Astrocyte (in vitro differentiated cells and primary cell): ENCODE results near the gene CTSS. TPM values are rescaled to one million over a fixed set of nuclear protein-coding genes. Genes with fewer than 3 reads are reported as not detected.

ENCODE experiments used
- DNase-seq: peaks from one replicate; pipeline ENCODE4 v3.0.0-alpha.2; 2010; ENCODE audit warnings: low read depth
- FAIRE-seq: peaks from 2 replicates; lab custom pipeline; 2011; peaks lifted over from hg19 to GRCh38; lab: Jason Lieb, UNC
- H2AFZ ChIP-seq: 2 replicates; pipeline ENCODE4 v1.6.0; 2012; ENCODE audit warnings: low read depth, low read length, inconsistent platforms
- H3K27ac ChIP-seq: 2 replicates; pipeline ENCODE4 v1.5.1; 2011; ENCODE audit warnings: low read depth, low read length, inconsistent platforms
- H3K27me3 ChIP-seq: 2 replicates; pipeline ENCODE4 v1.6.0; 2011; ENCODE audit warnings: low read length, inconsistent platforms; ENCODE audit not compliant: insufficient read depth
- H3K36me3 ChIP-seq: 2 replicates; pipeline ENCODE4 v1.5.1; 2011; ENCODE audit warnings: low read length, inconsistent platforms; ENCODE audit not compliant: insufficient read depth
- H3K4me1 ChIP-seq: 2 replicates; pipeline ENCODE4 v1.5.1; 2011; ENCODE audit warnings: low read length, inconsistent platforms; ENCODE audit not compliant: insufficient read depth
- H3K4me2 ChIP-seq: 2 replicates; pipeline ENCODE4 v1.6.0; 2012; ENCODE audit warnings: low read length, inconsistent platforms
- H3K4me3 ChIP-seq: 2 replicates; pipeline ENCODE4 v1.5.1; 2011; ENCODE audit warnings: low read depth, mild to moderate bottlenecking, low read length, inconsistent platforms; ENCODE audit not compliant: insufficient read depth
- H3K79me2 ChIP-seq: 2 replicates; pipeline ENCODE4 v1.6.0; 2012; ENCODE audit warnings: mild to moderate bottlenecking, low read length, inconsistent platforms; ENCODE audit not compliant: insufficient read depth
- H3K9ac ChIP-seq: 2 replicates; pipeline ENCODE4 v1.6.0; 2012; ENCODE audit warnings: mild to moderate bottlenecking, low read length, inconsistent platforms
- H3K9me3 ChIP-seq: 2 replicates; pipeline ENCODE4 v1.5.1; 2012; ENCODE audit warnings: low read depth, mild to moderate bottlenecking, low read length, inconsistent platforms; ENCODE audit not compliant: insufficient read depth
- H4K20me1 ChIP-seq: 2 replicates; pipeline ENCODE4 v1.6.0; 2012; ENCODE audit warnings: low read length, inconsistent platforms; ENCODE audit not compliant: insufficient read depth
- H3K27ac Mint-ChIP-seq: one replicate; pipeline ENCODE4 v1.8.0; 2021; ENCODE audit warnings: mild to moderate bottlenecking, mixed read lengths; ENCODE audit not compliant: unreplicated experiment
- H3K27me3 Mint-ChIP-seq: one replicate; pipeline ENCODE4 v1.8.0; 2021; ENCODE audit warnings: low read depth, mixed read lengths; ENCODE audit not compliant: unreplicated experiment
- H3K36me3 Mint-ChIP-seq: one replicate; pipeline ENCODE4 v1.8.0; 2021; ENCODE audit warnings: low read depth, mixed read lengths; ENCODE audit not compliant: unreplicated experiment
- H3K4me1 Mint-ChIP-seq: one replicate; pipeline ENCODE4 v1.8.0; 2021; ENCODE audit warnings: low read depth, mixed read lengths; ENCODE audit not compliant: unreplicated experiment
- H3K4me3 Mint-ChIP-seq: one replicate; pipeline ENCODE4 v1.8.0; 2021; ENCODE audit warnings: mild to moderate bottlenecking, moderate library complexity, mixed read lengths; ENCODE audit not compliant: unreplicated experiment
- H3K9me3 Mint-ChIP-seq: one replicate; pipeline ENCODE4 v1.8.0; 2021; ENCODE audit warnings: mild to moderate bottlenecking, mixed read lengths; ENCODE audit not compliant: unreplicated experiment
- CTCF ChIP-seq: IDR thresholded peaks from 2 replicates; pipeline ENCODE4 v1.5.1; 2011; ENCODE audit warnings: low read depth, mild to moderate bottlenecking, inconsistent platforms, low read length, moderate library complexity; ENCODE audit not compliant: insufficient read depth
- EZH2 ChIP-seq: IDR thresholded peaks from 2 replicates; pipeline ENCODE4 v1.6.1; 2012; ENCODE audit warnings: mild to moderate bottlenecking, low read length, inconsistent platforms; ENCODE audit not compliant: insufficient read depth
- total RNA-seq: library from RNA; stranded (reverse); gene quantifications from 2 replicates; pipeline ENCODE4 v1.2.1, GENCODE V29; 2021

The CTSS gene
- total RNA-seq, 1 donor from 2014 or later = 0.61 TPM

- no peaks in the 10 kb centered on the region for H3K9me3 ChIP-seq
- H2AFZ ChIP-seq = no peak overlapping the region
- Mint-ChIP-seq H3K27me3 (no peaks in the 10 kb centered on the region), H3K9me3 (no peaks in the 10 kb centered on the region), H3K27ac (no peak overlapping the region), H3K4me1 (no peaks in the 10 kb centered on the region), H3K4me3 (no peak overlapping the region), H3K36me3 (no peaks in the 10 kb centered on the region)
- DNase-seq = no peak
- H3K27ac ChIP-seq = no peak overlapping the region
- no peaks in the 10 kb centered on the region for H3K4me1 ChIP-seq
- no peak overlapping the region for H3K4me2 ChIP-seq
- TF ChIP-seq CTCF = no peak
- TF ChIP-seq EZH2 = no peak
- no peak overlapping the region for H3K9ac ChIP-seq
- no peaks in the 10 kb centered on the region for H3K79me2 ChIP-seq
- no peaks in the 10 kb centered on the region for H3K36me3 ChIP-seq
- H3K27me3 ChIP-seq = no peaks in the 10 kb centered on the region
- no peak overlapping the region for H3K4me3 ChIP-seq
- no peak for FAIRE-seq
- no peaks in the 10 kb centered on the region for H4K20me1 ChIP-seq
Observed at GRCh38 chr1:150730130-150730721, 35.4 kb downstream of the CTSS start.

DNA sequence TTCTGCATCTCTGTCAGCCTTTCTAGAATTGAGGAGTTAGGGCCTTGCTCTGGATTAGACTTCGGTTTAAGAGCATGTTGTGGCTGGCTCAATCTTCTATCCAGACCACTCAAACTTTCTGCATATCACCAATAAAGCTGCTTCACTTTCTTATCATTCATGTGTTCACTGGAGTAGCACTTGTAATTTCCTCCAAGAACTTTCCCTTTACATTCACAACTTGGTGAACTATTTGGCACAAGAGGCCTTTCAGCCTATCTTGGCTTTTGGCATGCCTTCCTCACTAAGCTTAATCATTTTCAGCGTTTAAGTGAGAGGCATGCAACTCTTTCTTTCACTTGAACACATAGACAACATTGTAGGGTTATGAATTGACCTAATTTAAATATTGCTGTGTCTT is 41.2 kb downstream of the CTSS start:
- Mint-ChIP-seq H3K27me3 (no peaks in the 10 kb centered on the region), H3K9me3 (peaks cover 6% of the 10 kb centered on the region), H3K27ac (no peak overlapping the region), H3K4me3 (no peak overlapping the region), H3K36me3 (no peaks in the 10 kb centered on the region), H3K4me1 (no peaks in the 10 kb centered on the region)
- H3K27me3 ChIP-seq = no peaks in the 10 kb centered on the region
- no peak overlapping the region for H3K4me3 ChIP-seq
- H3K79me2 ChIP-seq = no peaks in the 10 kb centered on the region
- DNase-seq = no peak
- no peak for FAIRE-seq
- no peaks in the 10 kb centered on the region for H3K36me3 ChIP-seq
- H3K4me2 ChIP-seq = no peak overlapping the region
- H3K4me1 ChIP-seq = no peaks in the 10 kb centered on the region
- no peak overlapping the region for H3K9ac ChIP-seq
- TF ChIP-seq EZH2 (no peak), CTCF (no peak)
- no peak overlapping the region for H3K27ac ChIP-seq
- no peaks in the 10 kb centered on the region for H4K20me1 ChIP-seq
- H2AFZ ChIP-seq = no peak overlapping the region
- no peaks in the 10 kb centered on the region for H3K9me3 ChIP-seq

GRCh38 chr1:150720703-150721102 is 44.9 kb downstream of the CTSS start, which contains the start of gene HORMAD1:
Gene HORMAD1, minus strand, starts transcription at chr1:150720895. Its CDS starts 1,390 bp downstream, at chr1:150719505.
- H3K9me3 Mint-ChIP-seq = peaks cover 6% of the 10 kb centered on the region
- no peaks in the 10 kb centered on the region for H3K36me3 ChIP-seq
- H3K9me3 ChIP-seq = no peaks in the 10 kb centered on the region
- no peak for TF ChIP-seq EZH2
- no peak for TF ChIP-seq CTCF
- H3K36me3 Mint-ChIP-seq = no peaks in the 10 kb centered on the region
- H3K27me3 Mint-ChIP-seq = no peaks in the 10 kb centered on the region
- DNase-seq (no peak), FAIRE-seq (no peak)
- no peak within 1 kb of the TSS for H3K9ac ChIP-seq
- H2AFZ ChIP-seq = no peak within 1 kb of the TSS
- H3K27ac ChIP-seq = no peak within 1 kb of the TSS
- H3K79me2 ChIP-seq = no peaks in the 10 kb centered on the region
- H3K4me2 ChIP-seq = no peak within 1 kb of the TSS
- no peak within 1 kb of the TSS for H3K4me3 ChIP-seq
- H3K4me1 Mint-ChIP-seq = no peaks in the 10 kb centered on the region
- no peaks in the 10 kb centered on the region for H3K4me1 ChIP-seq
- no peak within 1 kb of the TSS for H3K4me3 Mint-ChIP-seq
- H3K27me3 ChIP-seq = no peaks in the 10 kb centered on the region
- H3K27ac Mint-ChIP-seq = no peak within 1 kb of the TSS
- H4K20me1 ChIP-seq = no peaks in the 10 kb centered on the region
